ENCODE data around the gene MOB3A. TPM values are rescaled to one million over a fixed set of nuclear protein-coding genes. Genes with fewer than 3 reads are reported as not detected.

Gene MOB3A
- total RNA-seq, 1 donor from 2014 or later = 69.2 TPM

GRCh38 chr19:2114821-2115220 lies 18.7 kb upstream of the MOB3A start:
- Histone ChIP-seq H3K27me3 (ENCODE audit: low read depth) (no peaks in the 10 kb centered on the region), H3K4me1 (no peaks in the 10 kb centered on the region), H3K9me3 (no peaks in the 10 kb centered on the region), H3K36me3 (peaks cover 100% of the 10 kb centered on the region), H3K27ac (no peak overlapping the region), H3K4me3 (no peak overlapping the region)
- ATAC-seq (no peak), DNase-seq (no peak)
- TF ChIP-seq CTCF (IDR thresholded peaks at IDR 0.05) = no peak
- intact Hi-C loops (cut with DNase I) = no loop called here

DNA sequence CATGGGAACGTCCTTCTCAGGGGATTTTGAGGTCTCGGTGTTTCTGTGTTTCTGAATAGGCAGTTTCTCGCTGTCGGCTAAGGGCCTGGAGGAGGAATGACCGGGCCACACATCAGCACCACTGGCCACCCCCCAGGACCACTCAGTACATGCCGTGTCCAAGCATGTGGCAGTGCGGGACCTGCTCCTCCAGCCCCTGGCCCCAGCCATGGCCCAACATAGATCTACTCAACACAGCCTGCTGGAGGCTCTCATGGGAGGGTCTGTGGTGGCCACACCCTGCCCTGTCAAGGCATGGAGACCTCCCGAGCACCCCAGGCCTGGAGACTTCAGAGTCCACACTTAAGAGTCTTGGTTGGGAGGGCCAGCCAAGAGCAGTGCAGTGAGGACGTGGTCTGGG lies 18.1 kb upstream of the MOB3A start:
- Histone ChIP-seq H3K9me3 (no peaks in the 10 kb centered on the region), H3K4me1 (no peaks in the 10 kb centered on the region), H3K27me3 (ENCODE audit: low read depth) (no peaks in the 10 kb centered on the region), H3K36me3 (peaks cover 100% of the 10 kb centered on the region), H3K27ac (no peak overlapping the region), H3K4me3 (no peak overlapping the region)
- ATAC-seq (no peak), DNase-seq (no peak)
- intact Hi-C loops (cut with DNase I) = no loop called here
- TF ChIP-seq CTCF (IDR thresholded peaks at IDR 0.05) = no peak

DNA sequence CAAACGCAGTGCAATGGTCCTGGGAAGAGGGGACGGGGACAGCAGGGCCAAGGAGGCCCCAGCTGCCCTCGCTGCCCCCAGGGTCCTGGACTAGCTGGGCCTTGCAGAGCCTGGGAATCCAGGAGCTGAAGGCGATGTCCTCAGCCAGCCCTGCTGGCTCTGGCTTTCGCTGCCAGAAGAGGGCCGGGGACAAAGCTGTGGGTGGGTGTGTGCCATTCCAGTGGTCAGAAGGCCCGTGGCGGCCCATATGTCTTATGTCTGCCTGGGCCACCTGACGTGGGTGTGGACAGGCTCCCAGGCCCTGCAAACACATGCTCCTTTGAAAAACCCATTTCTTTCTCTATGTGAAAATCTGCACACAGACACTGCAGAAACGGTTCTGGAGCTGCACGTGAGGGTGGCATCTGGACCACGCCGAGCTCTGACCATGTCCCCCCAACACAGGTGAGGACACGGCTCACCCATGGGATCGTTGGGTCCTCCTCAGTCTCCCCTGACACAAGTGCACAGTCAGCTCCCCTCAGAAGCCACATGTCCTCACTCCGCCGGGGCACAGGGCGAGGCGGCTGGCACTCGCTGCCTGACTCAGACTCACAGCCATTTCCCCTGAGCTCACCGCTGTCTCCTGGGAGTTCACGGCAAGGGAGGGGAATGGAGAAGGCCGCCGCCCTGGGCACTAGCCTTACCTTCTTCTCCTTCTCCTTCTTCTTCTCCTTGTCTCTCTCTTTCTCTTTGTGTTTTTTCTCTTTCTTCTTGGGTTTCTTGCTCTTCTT lies 17.5 kb upstream of the MOB3A start:
- Histone ChIP-seq H3K4me3 (no peak overlapping the region), H3K36me3 (peaks cover 100% of the 10 kb centered on the region), H3K9me3 (no peaks in the 10 kb centered on the region), H3K27me3 (ENCODE audit: low read depth) (no peaks in the 10 kb centered on the region), H3K4me1 (no peaks in the 10 kb centered on the region), H3K27ac (no peak overlapping the region)
- DNase-seq (no peak), ATAC-seq (no peak)
- intact Hi-C loops (cut with DNase I) = no loop called here
- TF ChIP-seq CTCF (IDR thresholded peaks at IDR 0.05) = no peak

DNA sequence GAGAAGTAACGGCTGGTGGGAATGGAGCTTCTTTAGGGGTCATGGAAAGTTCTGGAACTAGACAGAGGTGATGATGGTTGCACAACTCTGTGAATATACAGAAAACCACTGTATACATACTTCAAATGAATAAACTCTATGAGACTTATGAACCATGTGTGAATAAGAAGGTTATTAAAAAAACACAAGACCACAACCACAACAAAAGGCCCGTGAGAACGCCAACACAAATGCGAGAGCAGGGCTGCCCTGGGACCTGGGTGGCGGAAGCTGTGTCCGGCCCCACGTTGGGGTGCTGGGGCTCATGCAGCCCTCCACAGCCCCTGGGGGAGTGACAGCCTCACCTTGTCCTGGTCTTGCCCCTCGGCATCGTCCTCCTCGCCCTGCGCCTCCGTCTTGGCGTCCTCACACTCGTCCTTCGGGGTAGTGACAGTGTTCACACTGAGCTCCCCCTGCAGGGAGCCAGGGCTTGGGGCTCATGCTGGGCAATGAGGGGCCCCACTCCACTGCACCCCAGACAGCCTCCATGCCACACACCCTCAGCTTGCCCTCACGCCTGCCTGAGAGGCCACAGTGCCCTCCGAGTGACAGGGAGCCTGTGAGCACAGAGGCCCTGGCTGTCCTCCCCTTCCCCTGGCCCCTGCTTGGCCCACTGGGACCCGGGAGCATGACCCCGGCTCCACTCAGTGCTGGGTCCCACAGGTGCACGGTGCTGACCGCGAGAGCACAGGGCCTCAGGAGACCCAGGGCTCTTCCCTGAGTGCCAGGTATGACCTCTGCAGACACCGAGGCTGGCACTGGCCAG lies 16.6 kb upstream of the MOB3A start:
- Histone ChIP-seq H3K4me1 (no peaks in the 10 kb centered on the region), H3K27me3 (ENCODE audit: low read depth) (no peaks in the 10 kb centered on the region), H3K4me3 (no peak overlapping the region), H3K27ac (no peak overlapping the region), H3K9me3 (no peaks in the 10 kb centered on the region), H3K36me3 (peaks cover 100% of the 10 kb centered on the region)
- intact Hi-C loops (cut with DNase I) = no loop called here
- ATAC-seq (no peak), DNase-seq (no peak)
- TF ChIP-seq CTCF (IDR thresholded peaks at IDR 0.05) = no peak

- intact Hi-C loops (cut with DNase I) = no loop called here
- no peak overlapping the region for H3K27ac ChIP-seq
- no peaks in the 10 kb centered on the region for H3K27me3 ChIP-seq (ENCODE audit: low read depth)
- peaks cover 100% of the 10 kb centered on the region for H3K36me3 ChIP-seq
- TF ChIP-seq CTCF (IDR thresholded peaks at IDR 0.05) = no peak
- H3K4me1 ChIP-seq = no peaks in the 10 kb centered on the region
- H3K9me3 ChIP-seq = no peaks in the 10 kb centered on the region
- no peak for ATAC-seq
- no peak overlapping the region for H3K4me3 ChIP-seq
- no peak for DNase-seq
These were observed 15.8 kb upstream of the MOB3A start for GRCh38 chr19:2111886-2112285.
